ENCODE results near the gene RSAD1.

Gene RSAD1

GRCh38 chr17:50448643-50449042 lies 30.0 kb upstream of the RSAD1 start:
- no peak overlapping the region for H3K27ac ChIP-seq
- TF ChIP-seq ZFX (IDR thresholded peaks at IDR 0.05) (no peak), CTCF (conservative IDR thresholded peaks at IDR 0.05) (no peak)

GRCh38 chr17:50451943-50452629 lies 26.6 kb upstream of the RSAD1 start:
- H3K27ac ChIP-seq: no peak overlapping the region

GRCh38 chr17:50452630-50453300 lies 25.9 kb upstream of the RSAD1 start:
- no peak for TF ChIP-seq ZFX (IDR thresholded peaks at IDR 0.05)
- no peak for TF ChIP-seq CTCF (conservative IDR thresholded peaks at IDR 0.05)
- no peak overlapping the region for H3K27ac ChIP-seq

More at GRCh38 chr17:50451943-50452629, 26.6 kb upstream of the RSAD1 start:
- no peak for TF ChIP-seq CTCF (conservative IDR thresholded peaks at IDR 0.05)
- TF ChIP-seq ZFX (IDR thresholded peaks at IDR 0.05): no peak

- H3K27ac ChIP-seq: no peak overlapping the region
- no peak for TF ChIP-seq ZFX (IDR thresholded peaks at IDR 0.05)
- TF ChIP-seq CTCF (conservative IDR thresholded peaks at IDR 0.05): no peak
These were observed 24.8 kb upstream of the RSAD1 start for GRCh38 chr17:50453901-50454300.

GRCh38 chr17:50457621-50458020 lies 21.0 kb upstream of the RSAD1 start:
- H3K27ac ChIP-seq: no peak overlapping the region
- no peak for TF ChIP-seq CTCF (conservative IDR thresholded peaks at IDR 0.05)
- no peak for TF ChIP-seq ZFX (IDR thresholded peaks at IDR 0.05)

GRCh38 chr17:50458270-50458669 lies 20.4 kb upstream of the RSAD1 start:
- H3K27ac ChIP-seq: no peak overlapping the region
- TF ChIP-seq ZFX (IDR thresholded peaks at IDR 0.05): no peak
- TF ChIP-seq CTCF (conservative IDR thresholded peaks at IDR 0.05): no peak

All from C4-2B (cell line).